Measurements from ENCODE around the gene SOX8. TPM values are rescaled to one million over a fixed set of nuclear protein-coding genes. Genes with fewer than 3 reads are reported as not detected.

Gene SOX8
- total RNA-seq, 2 experiments from 2014 or later = 2.0 to 2.6 TPM

GRCh38 chr16:976389-976931 is 5.1 kb upstream of the SOX8 start:
- CTCF ChIA-PET = interaction anchor here (1.3 kb wide), 1 partner anchor 79 kb away, joined by 3 read pairs; no protein-coding TSS in a partner anchor
- POLR2A ChIA-PET = no interaction called here
- H3K4me3 Mint-ChIP-seq = no peak overlapping the region
- H3K27ac Mint-ChIP-seq = no peak overlapping the region
- DNase-seq = peak; percentile 62
- H3K9me3 Mint-ChIP-seq = no peaks in the 10 kb centered on the region
- H3K36me3 Mint-ChIP-seq = no peaks in the 10 kb centered on the region
- no peaks in the 10 kb centered on the region for H3K27me3 Mint-ChIP-seq
- H3K4me1 Mint-ChIP-seq (ENCODE audit: low read depth) = peaks cover 6% of the 10 kb centered on the region
- intact Hi-C loops (cut with micrococcal nuclease) = no loop called here

- ChIA-PET CTCF (interaction anchor here (1.3 kb wide), 1 partner anchor 79 kb away, joined by 3 read pairs; no protein-coding TSS in a partner anchor), POLR2A (no interaction called here)
- H3K27me3 Mint-ChIP-seq = no peaks in the 10 kb centered on the region
- intact Hi-C loops (cut with micrococcal nuclease) = no loop called here
- no peak overlapping the region for H3K27ac Mint-ChIP-seq
- H3K4me3 Mint-ChIP-seq = no peak overlapping the region
- no peaks in the 10 kb centered on the region for H3K9me3 Mint-ChIP-seq
- peaks cover 4% of the 10 kb centered on the region for H3K4me1 Mint-ChIP-seq (ENCODE audit: low read depth)
- DNase-seq = no peak
- no peaks in the 10 kb centered on the region for H3K36me3 Mint-ChIP-seq
Measured at GRCh38 chr16:977081-977701, 4.4 kb upstream of the SOX8 start.

- CTCF ChIA-PET = no interaction called here
- H3K27me3 Mint-ChIP-seq = peaks cover 3% of the 10 kb centered on the region
- H3K4me1 Mint-ChIP-seq (ENCODE audit: low read depth) = peaks cover 4% of the 10 kb centered on the region
- POLR2A ChIA-PET = no interaction called here
- no peak overlapping the region for H3K27ac Mint-ChIP-seq
- no peaks in the 10 kb centered on the region for H3K9me3 Mint-ChIP-seq
- intact Hi-C loops (cut with micrococcal nuclease) = no loop called here
- no peak overlapping the region for H3K4me3 Mint-ChIP-seq
- DNase-seq = no peak
- no peaks in the 10 kb centered on the region for H3K36me3 Mint-ChIP-seq
Measured at GRCh38 chr16:977896-978295, 3.7 kb upstream of the SOX8 start.

GRCh38 chr16:978403-978802 is 3.2 kb upstream of the SOX8 start:
- DNase-seq = no peak
- CTCF ChIA-PET = no interaction called here
- Mint-ChIP-seq H3K9me3 (no peaks in the 10 kb centered on the region), H3K27me3 (peaks cover 4% of the 10 kb centered on the region), H3K4me3 (no peak overlapping the region), H3K36me3 (no peaks in the 10 kb centered on the region), H3K4me1 (ENCODE audit: low read depth) (peaks cover 4% of the 10 kb centered on the region), H3K27ac (no peak overlapping the region)
- intact Hi-C loops (cut with micrococcal nuclease) = no loop called here
- POLR2A ChIA-PET = no interaction called here

GRCh38 chr16:979147-979546 is 2.4 kb upstream of the SOX8 start:
- H3K4me1 Mint-ChIP-seq (ENCODE audit: low read depth) = peaks cover 4% of the 10 kb centered on the region
- H3K27ac Mint-ChIP-seq = no peak overlapping the region
- H3K27me3 Mint-ChIP-seq = peaks cover 4% of the 10 kb centered on the region
- intact Hi-C loops (cut with micrococcal nuclease) = no loop called here
- no peaks in the 10 kb centered on the region for H3K36me3 Mint-ChIP-seq
- POLR2A ChIA-PET = interaction anchor here (1.3 kb wide), 1 partner anchor 23 kb away, joined by 3 read pairs; no protein-coding TSS in a partner anchor
- H3K9me3 Mint-ChIP-seq = no peaks in the 10 kb centered on the region
- DNase-seq = no peak
- H3K4me3 Mint-ChIP-seq = no peak overlapping the region
- CTCF ChIA-PET = no interaction called here

- no peaks in the 10 kb centered on the region for H3K9me3 Mint-ChIP-seq
- H3K27ac Mint-ChIP-seq = no peak overlapping the region
- H3K4me1 Mint-ChIP-seq (ENCODE audit: low read depth) = peaks cover 4% of the 10 kb centered on the region
- intact Hi-C loops (cut with micrococcal nuclease) = no loop called here
- no peaks in the 10 kb centered on the region for H3K36me3 Mint-ChIP-seq
- CTCF ChIA-PET = interaction anchor here (0.5 to 1.1 kb wide), 3 partner anchors 10 to 164 kb away, joined by 3 read pairs; no protein-coding TSS in a partner anchor
- no peak for DNase-seq
- H3K27me3 Mint-ChIP-seq = peaks cover 4% of the 10 kb centered on the region
- H3K4me3 Mint-ChIP-seq = peak overlapping the region; percentile 29
- POLR2A ChIA-PET = interaction anchor here (1.3 to 2.8 kb wide), 2 partner anchors 16 to 22 kb away, joined by 3 to 11 read pairs; no protein-coding TSS in a partner anchor
Measured at GRCh38 chr16:979859-980594, 1.5 kb upstream of the SOX8 start.

GRCh38 chr16:980595-980854 is 1.0 kb upstream of the SOX8 start:
- POLR2A ChIA-PET = interaction anchor here (1.3 to 2.8 kb wide), 2 partner anchors 16 to 20 kb away, joined by 4 to 11 read pairs; no protein-coding TSS in a partner anchor
- H3K36me3 Mint-ChIP-seq = no peaks in the 10 kb centered on the region
- intact Hi-C loops (cut with micrococcal nuclease) = no loop called here

GRCh38 chr16:982145-983043 is 824 bp downstream of the SOX8 start:
- intact Hi-C loops (cut with micrococcal nuclease) = no loop called here
- peaks cover 7% of the 10 kb centered on the region for H3K4me1 Mint-ChIP-seq (ENCODE audit: low read depth)
- peak; percentile 34 for DNase-seq
- peak overlapping the region; percentile 29 for H3K4me3 Mint-ChIP-seq
- H3K27ac Mint-ChIP-seq = no peak overlapping the region
- no peaks in the 10 kb centered on the region for H3K36me3 Mint-ChIP-seq
- CTCF ChIA-PET = no interaction called here
- H3K27me3 Mint-ChIP-seq = peaks cover 4% of the 10 kb centered on the region
- POLR2A ChIA-PET = interaction anchor here (1.1 to 2.8 kb wide), 3 partner anchors 12 to 18 kb away, joined by 3 to 11 read pairs (median 5); no protein-coding TSS in a partner anchor
- no peaks in the 10 kb centered on the region for H3K9me3 Mint-ChIP-seq

More at GRCh38 chr16:980595-980854, 1.0 kb upstream of the SOX8 start:
- DNase-seq = no peak
- no peak overlapping the region for H3K4me3 Mint-ChIP-seq
- CTCF ChIA-PET = interaction anchor here (0.6 to 1.1 kb wide), 2 partner anchors 10 to 159 kb away, joined by 3 read pairs; no protein-coding TSS in a partner anchor
- no peak overlapping the region for H3K27ac Mint-ChIP-seq
- no peaks in the 10 kb centered on the region for H3K9me3 Mint-ChIP-seq
- peaks cover 4% of the 10 kb centered on the region for H3K27me3 Mint-ChIP-seq
- peaks cover 4% of the 10 kb centered on the region for H3K4me1 Mint-ChIP-seq (ENCODE audit: low read depth)

- ChIA-PET POLR2A (no interaction called here), CTCF (no interaction called here)
- H3K36me3 Mint-ChIP-seq = no peaks in the 10 kb centered on the region
- H3K27me3 Mint-ChIP-seq = peaks cover 4% of the 10 kb centered on the region
- H3K9me3 Mint-ChIP-seq = no peaks in the 10 kb centered on the region
- peaks cover 4% of the 10 kb centered on the region for H3K4me1 Mint-ChIP-seq (ENCODE audit: low read depth)
- peak overlapping the region; percentile 29 for H3K4me3 Mint-ChIP-seq
- H3K27ac Mint-ChIP-seq = no peak overlapping the region
- intact Hi-C loops (cut with micrococcal nuclease) = no loop called here
- DNase-seq = no peak
Measured at GRCh38 chr16:983044-984030, 1.8 kb downstream of the SOX8 start.

GRCh38 chr16:984121-984694 is 2.6 kb downstream of the SOX8 start:
- ChIA-PET POLR2A (no interaction called here), CTCF (no interaction called here)
- Mint-ChIP-seq H3K9me3 (no peaks in the 10 kb centered on the region), H3K4me3 (no peak overlapping the region), H3K4me1 (ENCODE audit: low read depth) (peaks cover 4% of the 10 kb centered on the region), H3K27ac (no peak overlapping the region), H3K36me3 (no peaks in the 10 kb centered on the region), H3K27me3 (peaks cover 4% of the 10 kb centered on the region)
- no peak for DNase-seq
- intact Hi-C loops (cut with micrococcal nuclease) = no loop called here
